BLaER1 treated with 17β-estradiol and CSF1 and Interleukin-3, amounts not matched to agents 10 nM and 100 nM (cell line): ENCODE results near the gene IRS2.

Experiments used
- H3K27ac ChIP-seq, 11 experiments: shearing (Covaris generic); formaldehyde crosslinking; 2 replicates each; pipeline ENCODE4 v1.8.1; 2022
- H3K27me3 ChIP-seq, 11 experiments: shearing (Covaris generic); formaldehyde crosslinking; 2 replicates each; pipeline ENCODE4 v1.8.1; 2022
- H3K36me3 ChIP-seq, 11 experiments: shearing (Covaris generic); formaldehyde crosslinking; 2 replicates each; pipeline ENCODE4 v1.8.1; 2022
- H3K4me1 ChIP-seq, 10 experiments: shearing (Covaris generic); formaldehyde crosslinking; 2 replicates each; pipeline ENCODE4 v1.8.1; 2022
- H3K4me2 ChIP-seq, 11 experiments: shearing (Covaris generic); formaldehyde crosslinking; 2 replicates each; pipeline ENCODE4 v1.8.1; 2022
- H3K4me3 ChIP-seq, 10 experiments: shearing (Covaris generic); formaldehyde crosslinking; 2 replicates each; pipeline ENCODE4 v1.8.1; 2022
- H3K9ac ChIP-seq, 11 experiments: shearing (Covaris generic); formaldehyde crosslinking; 2 replicates each; pipeline ENCODE4 v1.8.1; 2022
- H3K9me3 ChIP-seq, 11 experiments: shearing (Covaris generic); formaldehyde crosslinking; replicated peaks in 1 of 11; 2 replicates each; pipeline ENCODE4 v1.8.1; 2022
- H4K20me1 ChIP-seq, 11 experiments: shearing (Covaris generic); formaldehyde crosslinking; 2 replicates each; pipeline ENCODE4 v1.8.1; 2022
- Cebpa-rat ChIP-seq, 11 experiments: shearing (Covaris generic); IDR thresholded peaks; 2 replicates each; pipeline ENCODE4 v1.8.1; 2022

Gene IRS2

DNA sequence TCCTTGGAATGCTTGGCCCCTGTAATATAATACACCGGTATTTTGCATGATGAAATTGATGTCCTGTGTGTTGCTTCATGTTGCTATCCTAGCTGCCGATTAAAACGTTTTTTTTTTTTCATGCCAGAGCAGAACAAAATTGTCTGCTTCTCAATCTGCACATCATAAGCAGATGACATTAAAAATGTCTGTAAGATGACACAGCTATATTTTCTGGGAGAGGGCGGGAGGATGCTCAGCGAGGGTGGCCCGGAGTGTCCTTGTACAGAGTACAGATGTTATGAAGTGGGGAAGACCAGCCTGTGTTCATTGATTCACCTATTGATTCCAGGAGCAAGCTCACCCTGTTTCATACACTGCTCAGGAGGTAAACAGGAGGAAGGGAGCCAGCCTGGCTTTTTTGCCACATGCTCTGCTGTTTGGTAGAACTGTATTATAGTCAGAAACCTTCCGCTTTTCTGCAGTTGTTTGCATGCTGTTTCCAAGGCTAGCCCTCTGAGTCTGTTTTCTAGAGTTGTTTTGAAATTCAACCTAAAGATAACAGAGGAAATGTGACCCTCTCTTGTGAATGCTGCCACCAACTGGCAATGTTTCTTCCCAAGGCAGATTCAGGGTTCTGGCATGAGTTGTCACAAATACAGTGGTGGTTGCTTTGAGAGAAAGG is 4.7 kb upstream of the IRS2 start:
- Histone ChIP-seq H3K4me1 (peaks cover 7 to 38% (median 19%) of the 10 kb centered on the region in 10 experiments), H3K4me2 (peak overlapping the region; percentile 39 to 75 (median 56); a peak in 19 of 22 replicates), H3K4me3 (no peak overlapping the region), H3K9me3 (no peaks in the 10 kb centered on the region), H4K20me1 (peaks cover 0 to 3% (median 0%) of the 10 kb centered on the region in 11 experiments; a peak in 4 of 22 replicates), H3K36me3 (no peaks in the 10 kb centered on the region), H3K27me3 (no peaks in the 10 kb centered on the region), H3K27ac (peak overlapping the region; percentile 14 to 73 (median 52); a peak in 19 of 22 replicates), H3K9ac (peak overlapping the region in 8 of 11 experiments; percentile 30 to 58 (median 44); a peak in 12 of 22 replicates)
- no peak for TF ChIP-seq Cebpa-rat (IDR thresholded peaks at IDR 0.05)

DNA sequence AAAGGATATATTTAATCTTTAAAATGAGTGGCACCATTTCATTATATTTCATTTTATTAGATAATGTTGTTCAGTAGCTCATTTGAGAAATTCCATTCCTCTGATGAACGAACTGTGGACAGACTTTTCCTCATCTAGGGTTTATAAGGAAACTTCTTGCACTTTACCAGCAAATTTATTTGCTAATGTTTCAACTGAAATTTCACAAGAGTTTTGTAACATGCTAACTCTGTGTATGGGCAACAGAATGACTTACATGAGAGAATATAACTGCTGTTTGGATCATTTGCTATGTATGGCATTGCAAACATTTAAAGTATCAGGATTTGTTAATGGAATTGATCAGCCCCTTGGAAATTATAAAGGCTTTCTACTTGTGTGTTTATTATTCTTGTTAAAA is 3.7 kb upstream of the IRS2 start:
- no peaks in the 10 kb centered on the region for H3K36me3 ChIP-seq
- H3K4me1 ChIP-seq, result peaks cover 7 to 38% (median 19%) of the 10 kb centered on the region in 10 experiments
- H3K27ac ChIP-seq, result no peak overlapping the region
- no peak overlapping the region for H3K4me3 ChIP-seq
- H4K20me1 ChIP-seq, result peaks cover 4 to 13% (median 7%) of the 10 kb centered on the region in 11 experiments; a peak in 17 of 22 replicates
- no peak overlapping the region for H3K9ac ChIP-seq
- no peak for TF ChIP-seq Cebpa-rat (IDR thresholded peaks at IDR 0.05)
- H3K4me2 ChIP-seq, result no peak overlapping the region
- no peaks in the 10 kb centered on the region for H3K9me3 ChIP-seq
- no peaks in the 10 kb centered on the region for H3K27me3 ChIP-seq

GRCh38 chr13:109789262-109789661 is 2.9 kb upstream of the IRS2 start:
- H3K4me3 ChIP-seq, result no peak overlapping the region
- no peak overlapping the region for H3K9ac ChIP-seq
- H3K27ac ChIP-seq, result no peak overlapping the region
- H3K9me3 ChIP-seq, result peaks cover 0 to under 1% (median 0%) of the 10 kb centered on the region in 11 experiments; a peak in 5 of 22 replicates
- TF ChIP-seq Cebpa-rat (IDR thresholded peaks at IDR 0.05), result no peak
- H3K4me1 ChIP-seq, result peaks cover 10 to 41% (median 22%) of the 10 kb centered on the region in 10 experiments
- H4K20me1 ChIP-seq, result peaks cover 12 to 21% (median 15%) of the 10 kb centered on the region in 11 experiments; a peak in 21 of 22 replicates
- peak overlapping the region in 4 of 11 experiments; percentile 18 to 91 (median 78); a peak in 3 of 22 replicates for H3K4me2 ChIP-seq
- no peaks in the 10 kb centered on the region for H3K27me3 ChIP-seq
- peaks cover under 1 to 3% (median 2%) of the 10 kb centered on the region in 11 experiments; a peak in 20 of 22 replicates for H3K36me3 ChIP-seq

- TF ChIP-seq Cebpa-rat (IDR thresholded peaks at IDR 0.05), result no peak
- peaks cover 0 to 8% (median 6%) of the 10 kb centered on the region in 11 experiments; a peak in 14 of 22 replicates for H3K9me3 ChIP-seq
- no peaks in the 10 kb centered on the region for H3K27me3 ChIP-seq
- H3K4me3 ChIP-seq, result peak overlapping the region in 1 of 10 experiments; percentile 89; a peak in 1 of 20 replicates
- peaks cover 19 to 28% (median 22%) of the 10 kb centered on the region in 11 experiments; a peak in 21 of 22 replicates for H4K20me1 ChIP-seq
- peak overlapping the region in 1 of 11 experiments; percentile 92; a peak in 1 of 22 replicates for H3K9ac ChIP-seq
- peaks cover 8 to 10% (median 10%) of the 10 kb centered on the region in 11 experiments for H3K36me3 ChIP-seq
- no peak overlapping the region for H3K27ac ChIP-seq
- peaks cover 17 to 48% (median 29%) of the 10 kb centered on the region in 10 experiments for H3K4me1 ChIP-seq
- H3K4me2 ChIP-seq, result peak overlapping the region in 8 of 11 experiments; percentile 1 to 93 (median 84); a peak in 13 of 22 replicates
These were observed 2.2 kb upstream of the IRS2 start for GRCh38 chr13:109788372-109789111.

DNA sequence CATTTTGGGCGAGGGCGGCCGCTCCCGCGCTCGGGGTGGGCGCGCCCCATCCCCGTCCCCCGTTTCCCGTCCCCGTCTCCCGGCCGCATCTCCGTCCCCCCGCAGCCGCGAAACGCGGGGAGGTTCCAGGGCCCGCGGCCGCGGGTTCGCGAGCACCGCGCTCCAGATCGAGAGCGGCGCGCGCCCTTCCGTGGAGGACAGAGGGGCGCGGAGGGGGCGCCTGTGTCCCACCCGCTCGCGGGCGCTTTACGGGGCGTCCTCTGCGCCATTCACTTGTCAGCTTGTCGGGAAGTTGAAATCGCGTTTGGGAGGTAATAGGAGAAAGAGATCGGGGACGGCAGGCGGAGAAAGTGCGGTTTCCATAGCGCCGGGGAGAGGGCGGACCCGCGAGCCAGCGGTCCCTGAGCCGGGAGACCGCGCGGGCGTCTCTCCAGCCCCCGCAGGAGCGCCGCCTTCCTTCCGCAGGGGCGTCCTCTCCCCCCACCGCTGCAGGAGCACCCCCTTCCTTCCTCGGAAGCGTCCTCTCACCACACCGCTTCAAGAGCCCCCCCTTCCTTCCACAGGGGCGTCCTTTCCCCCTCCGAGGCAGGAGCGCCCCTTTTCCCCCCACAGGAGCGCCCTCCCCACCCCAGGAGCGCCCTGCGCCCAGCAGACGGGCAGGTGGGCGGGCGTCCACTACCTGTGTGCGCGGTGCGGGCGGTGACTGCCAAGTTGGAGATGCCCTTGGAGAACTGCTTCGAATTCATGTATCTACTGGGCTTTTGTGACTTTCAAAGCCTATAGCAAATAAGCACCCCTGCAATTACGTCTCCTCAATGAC is 962 bp upstream of the IRS2 start:
- TF ChIP-seq Cebpa-rat (IDR thresholded peaks at IDR 0.05), result no peak

GRCh38 chr13:109785892-109786450 is 412 bp downstream of the IRS2 start:
- peak overlapping the region; percentile 92 to 99 (median 96) for H3K27ac ChIP-seq
- H3K9ac ChIP-seq, result peak overlapping the region; percentile 94 to 99 (median 96)
- no peak for TF ChIP-seq Cebpa-rat (IDR thresholded peaks at IDR 0.05)
- H3K9me3 ChIP-seq, result peaks cover 0 to 22% (median 18%) of the 10 kb centered on the region in 11 experiments; a peak in 16 of 22 replicates
- peaks cover 31 to 36% (median 35%) of the 10 kb centered on the region in 11 experiments for H3K36me3 ChIP-seq
- H3K4me3 ChIP-seq, result peak overlapping the region; percentile 71 to 94 (median 89)
- no peaks in the 10 kb centered on the region for H3K27me3 ChIP-seq
- H4K20me1 ChIP-seq, result peaks cover 45 to 54% (median 48%) of the 10 kb centered on the region in 11 experiments; a peak in 21 of 22 replicates
- H3K4me1 ChIP-seq, result peaks cover 38 to 67% (median 50%) of the 10 kb centered on the region in 10 experiments
- peak overlapping the region; percentile 87 to 99 (median 96) for H3K4me2 ChIP-seq

More for the DNA sequence above, 962 bp upstream of the IRS2 start:
- H3K4me2 ChIP-seq, result peak overlapping the region; percentile 77 to 96 (median 91)
- peak overlapping the region; percentile 71 to 92 (median 88) for H3K4me3 ChIP-seq
- peaks cover 28 to 60% (median 41%) of the 10 kb centered on the region in 10 experiments for H3K4me1 ChIP-seq
- H3K36me3 ChIP-seq, result peaks cover 20 to 22% (median 22%) of the 10 kb centered on the region in 11 experiments
- H3K27ac ChIP-seq, result peak overlapping the region; percentile 86 to 99 (median 96)
- H4K20me1 ChIP-seq, result peaks cover 31 to 40% (median 34%) of the 10 kb centered on the region in 11 experiments; a peak in 21 of 22 replicates
- H3K27me3 ChIP-seq, result no peaks in the 10 kb centered on the region
- peaks cover 0 to 20% (median 18%) of the 10 kb centered on the region in 11 experiments; a peak in 16 of 22 replicates for H3K9me3 ChIP-seq
- peak overlapping the region; percentile 92 to 99 (median 96) for H3K9ac ChIP-seq

DNA sequence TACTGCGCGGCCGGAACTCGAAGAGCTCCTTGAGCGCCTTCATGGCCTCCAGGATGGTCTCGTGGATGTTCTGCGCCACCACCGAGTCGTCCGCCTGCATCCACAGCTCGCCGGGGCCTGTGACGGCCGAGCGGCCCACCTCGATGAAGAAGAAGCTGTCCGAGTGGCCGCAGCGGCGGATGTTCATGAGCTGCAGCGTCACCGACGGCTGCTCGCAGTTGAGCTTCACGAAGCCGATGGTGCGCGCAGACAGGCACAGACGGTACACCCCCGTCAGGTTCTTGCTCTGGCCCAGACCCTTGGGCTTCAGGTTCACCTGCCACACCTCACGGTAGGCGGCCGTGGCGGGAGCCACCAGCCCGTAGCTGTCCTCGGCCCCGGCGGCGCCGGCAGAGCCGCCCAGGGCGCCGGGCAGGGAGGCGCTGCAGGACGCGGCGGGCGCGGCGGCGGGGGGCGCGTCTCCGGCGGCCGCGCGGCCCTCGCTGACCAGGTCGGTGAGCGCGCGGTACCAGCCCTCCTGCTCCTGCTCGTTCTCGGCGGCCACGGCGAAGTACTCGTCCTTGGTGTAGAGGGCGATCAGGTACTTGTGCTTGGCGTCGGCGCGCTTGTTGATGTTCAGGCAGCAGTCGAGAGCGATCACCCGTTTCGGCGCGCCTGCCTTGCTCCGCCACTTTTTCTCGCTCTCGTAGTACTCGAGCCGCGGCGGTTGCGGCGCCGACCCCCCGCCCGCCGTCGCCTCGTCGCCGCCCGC is 1.1 kb downstream of the IRS2 start:
- Histone ChIP-seq H3K4me2 (peak overlapping the region; percentile 87 to 99 (median 96)), H3K9ac (peak overlapping the region; percentile 94 to 99 (median 96)), H3K27ac (peak overlapping the region; percentile 92 to 99 (median 96); a peak in 21 of 22 replicates), H3K9me3 (peaks cover 0 to 22% (median 18%) of the 10 kb centered on the region in 11 experiments; a peak in 16 of 22 replicates), H3K4me1 (peaks cover 41 to 67% (median 52%) of the 10 kb centered on the region in 10 experiments), H3K4me3 (peak overlapping the region; percentile 71 to 94 (median 89)), H4K20me1 (peaks cover 52 to 61% (median 54%) of the 10 kb centered on the region in 11 experiments; a peak in 21 of 22 replicates), H3K27me3 (no peaks in the 10 kb centered on the region), H3K36me3 (peaks cover 31 to 43% (median 42%) of the 10 kb centered on the region in 11 experiments)
- no peak for TF ChIP-seq Cebpa-rat (IDR thresholded peaks at IDR 0.05)
